ENCODE measurements around the gene MED23.

MED23 gene

DNA sequence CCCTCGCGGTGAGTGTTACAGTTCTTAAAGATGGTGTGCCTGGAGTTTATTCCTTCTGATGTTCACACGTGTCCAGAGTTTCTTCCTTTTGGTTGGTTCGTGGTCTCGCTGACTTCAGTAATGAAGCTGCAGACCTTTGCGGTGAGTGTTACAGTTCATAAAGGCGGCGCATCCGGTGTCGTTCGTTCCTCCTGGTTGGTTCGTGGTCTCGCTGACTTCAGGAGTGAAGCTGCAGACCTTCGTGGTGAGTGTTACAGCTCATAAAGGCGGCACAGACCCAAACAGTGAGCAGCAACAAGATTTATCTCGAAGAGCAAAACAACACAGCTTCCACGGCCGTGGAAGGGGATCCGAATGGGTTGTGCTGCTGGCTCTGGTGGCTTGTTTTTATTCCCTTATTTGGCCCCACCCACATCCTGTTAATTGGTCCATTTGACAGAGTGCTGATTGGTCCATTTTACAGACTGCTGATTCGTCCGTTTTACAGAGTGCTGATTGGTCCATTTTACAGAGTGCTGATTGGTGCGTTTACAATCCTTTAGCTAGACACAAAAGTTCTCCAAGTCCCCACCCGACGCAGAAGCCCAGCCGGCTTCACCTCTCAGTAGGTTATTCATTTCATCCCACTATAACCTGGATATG, 103.2 kb downstream of the MED23 start:
- peaks cover 0 to under 1% (median 0%) of the 10 kb centered on the region in 5 donors for H3K4me1 ChIP-seq (ENCODE audit: control insufficient read depth in 5 of 5, insufficient read depth in 5 of 5, low read length in 5 of 5)
- peaks cover 0 to 5% (median 0%) of the 10 kb centered on the region in 5 donors for H3K9me3 ChIP-seq (ENCODE audit: control insufficient read depth in 5 of 5, low read length in 5 of 5)
- H3K36me3 ChIP-seq (ENCODE audit: control insufficient read depth in 5 of 5, insufficient read depth in 5 of 5, low read length in 5 of 5): no peaks in the 10 kb centered on the region
- no peak overlapping the region for H3K9ac ChIP-seq (ENCODE audit: low read length in 5 of 5)
- H3K27me3 ChIP-seq (ENCODE audit: control insufficient read depth in 5 of 5, insufficient read depth in 4 of 5, low read length in 5 of 5): no peaks in the 10 kb centered on the region
- no peak overlapping the region for H3K4me3 ChIP-seq (ENCODE audit: low read depth in 1 of 5, low read length in 5 of 5)
- H3K27ac ChIP-seq (ENCODE audit: low read depth, low read length): no peak overlapping the region

DNA sequence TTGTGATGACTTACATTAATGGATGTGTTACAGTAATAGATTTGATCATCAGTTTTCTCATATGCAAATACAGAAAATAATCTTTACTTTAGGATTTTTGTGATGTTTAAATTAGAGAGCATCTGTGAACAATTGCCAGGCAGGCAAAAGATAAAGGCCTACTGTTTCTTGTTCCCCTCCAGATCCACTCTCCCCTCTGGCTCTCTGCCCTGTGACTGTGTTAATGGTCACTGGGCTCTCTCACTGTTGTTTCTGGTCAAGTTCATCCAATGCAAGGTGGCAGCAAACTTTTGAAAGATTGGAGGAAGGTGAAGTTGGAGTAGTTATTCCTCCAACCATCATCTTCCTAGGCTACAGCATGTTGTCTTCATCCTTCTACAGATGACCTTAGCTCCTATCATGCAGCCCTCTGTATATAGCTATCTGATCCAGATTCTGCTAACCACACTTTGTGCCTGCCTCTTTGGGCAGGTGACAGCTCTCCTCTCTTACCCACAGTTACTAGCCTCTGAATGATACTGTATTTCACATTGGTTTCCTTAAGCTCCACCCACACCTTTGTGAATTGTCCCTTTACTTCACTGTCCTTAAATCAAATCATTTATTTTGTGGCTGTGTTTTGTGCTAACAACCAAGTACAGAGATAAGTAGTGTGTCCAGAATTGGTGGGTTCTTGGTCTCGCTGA, 103.9 kb downstream of the MED23 start:
- H3K36me3 ChIP-seq (ENCODE audit: control insufficient read depth in 5 of 5, insufficient read depth in 5 of 5, low read length in 5 of 5): no peaks in the 10 kb centered on the region
- no peak overlapping the region for H3K27ac ChIP-seq (ENCODE audit: low read depth, low read length)
- H3K4me1 ChIP-seq (ENCODE audit: control insufficient read depth in 5 of 5, insufficient read depth in 5 of 5, low read length in 5 of 5): peaks cover 0 to 3% (median 0%) of the 10 kb centered on the region in 5 donors
- H3K27me3 ChIP-seq (ENCODE audit: control insufficient read depth in 5 of 5, insufficient read depth in 4 of 5, low read length in 5 of 5): no peaks in the 10 kb centered on the region
- H3K4me3 ChIP-seq (ENCODE audit: low read depth in 1 of 5, low read length in 5 of 5): no peak overlapping the region
- H3K9me3 ChIP-seq (ENCODE audit: control insufficient read depth in 5 of 5, low read length in 5 of 5): peaks cover 0 to 5% (median 0%) of the 10 kb centered on the region in 5 donors
- no peak overlapping the region for H3K9ac ChIP-seq (ENCODE audit: low read length in 5 of 5)

Data from subcutaneous abdominal adipose tissue (tissue), 5 donors.